ENCODE results near the gene RAD51B.

RAD51B gene

DNA sequence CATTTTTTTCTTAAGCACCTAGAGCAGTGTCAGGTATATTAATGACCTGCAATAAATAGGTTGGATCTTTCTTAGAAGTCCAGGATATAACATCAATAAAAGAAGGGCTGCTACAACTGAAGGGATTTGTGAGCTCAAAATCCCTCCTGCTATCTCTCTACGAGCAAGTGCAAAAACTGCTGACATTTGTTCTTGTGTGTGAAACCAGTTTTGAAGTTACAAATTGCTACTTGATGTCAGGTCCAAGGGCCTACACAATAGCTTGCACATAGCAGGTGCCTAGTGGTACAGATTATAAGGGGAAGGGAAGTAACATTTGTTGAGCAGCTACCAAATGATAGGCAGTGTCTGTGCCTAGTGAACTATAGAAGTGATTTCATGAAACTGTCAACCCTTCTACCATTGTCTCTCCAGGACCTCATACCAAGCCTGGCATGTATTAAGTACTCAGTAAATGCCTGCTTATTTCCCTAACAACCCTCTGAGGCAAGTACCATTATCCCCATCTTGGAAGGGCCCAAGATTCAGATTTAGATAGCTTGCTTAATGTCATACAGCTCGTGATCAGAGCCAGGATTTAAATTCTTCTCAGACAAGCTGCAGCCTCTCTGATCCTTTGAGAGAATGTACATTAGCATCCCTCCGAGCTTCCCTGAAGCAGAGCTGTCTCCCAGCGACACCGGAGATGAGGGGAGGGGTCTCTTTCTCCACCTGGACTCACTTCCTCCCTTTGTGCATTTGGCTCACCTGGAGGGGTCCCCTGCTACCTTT lies 673.0 kb downstream of the RAD51B start:
- no peak for DNase-seq (ENCODE audit: low spot score)

DNA sequence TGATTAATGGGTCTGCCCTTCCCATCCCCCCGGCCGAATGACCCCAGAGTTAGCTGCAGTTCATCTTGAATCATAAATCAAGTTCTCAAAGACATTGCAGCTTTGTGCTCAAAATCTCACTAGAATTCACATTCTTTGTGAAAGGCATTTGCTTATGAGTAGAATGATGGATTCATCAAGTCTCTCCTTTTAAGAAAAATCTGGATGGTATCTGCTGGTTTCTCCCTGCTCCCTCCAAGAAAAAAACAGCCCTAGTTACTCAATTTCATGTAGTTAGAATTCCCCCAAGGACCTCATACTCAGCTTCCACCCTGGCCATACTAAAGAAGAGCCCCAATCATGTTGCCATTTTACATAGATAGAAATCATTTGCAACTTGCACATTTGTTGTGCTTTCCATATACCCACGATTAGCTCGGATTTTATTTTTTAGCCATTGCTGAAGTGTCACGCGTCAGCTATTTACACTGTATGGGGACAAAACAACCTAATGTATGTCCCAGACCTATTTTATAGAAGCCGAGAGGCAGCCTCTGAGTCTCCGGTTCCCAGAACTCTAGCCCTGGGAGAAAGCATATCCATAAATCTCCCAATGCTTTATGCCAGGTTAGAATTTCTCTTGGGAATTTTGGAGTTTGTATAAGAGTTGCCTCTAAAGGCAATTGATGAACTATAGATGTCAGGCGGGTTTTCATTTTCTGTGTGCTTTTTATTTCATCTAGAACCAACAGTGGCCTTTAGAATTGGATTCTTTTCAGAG lies 673.8 kb downstream of the RAD51B start:
- no peak for DNase-seq (ENCODE audit: low spot score)

DNA sequence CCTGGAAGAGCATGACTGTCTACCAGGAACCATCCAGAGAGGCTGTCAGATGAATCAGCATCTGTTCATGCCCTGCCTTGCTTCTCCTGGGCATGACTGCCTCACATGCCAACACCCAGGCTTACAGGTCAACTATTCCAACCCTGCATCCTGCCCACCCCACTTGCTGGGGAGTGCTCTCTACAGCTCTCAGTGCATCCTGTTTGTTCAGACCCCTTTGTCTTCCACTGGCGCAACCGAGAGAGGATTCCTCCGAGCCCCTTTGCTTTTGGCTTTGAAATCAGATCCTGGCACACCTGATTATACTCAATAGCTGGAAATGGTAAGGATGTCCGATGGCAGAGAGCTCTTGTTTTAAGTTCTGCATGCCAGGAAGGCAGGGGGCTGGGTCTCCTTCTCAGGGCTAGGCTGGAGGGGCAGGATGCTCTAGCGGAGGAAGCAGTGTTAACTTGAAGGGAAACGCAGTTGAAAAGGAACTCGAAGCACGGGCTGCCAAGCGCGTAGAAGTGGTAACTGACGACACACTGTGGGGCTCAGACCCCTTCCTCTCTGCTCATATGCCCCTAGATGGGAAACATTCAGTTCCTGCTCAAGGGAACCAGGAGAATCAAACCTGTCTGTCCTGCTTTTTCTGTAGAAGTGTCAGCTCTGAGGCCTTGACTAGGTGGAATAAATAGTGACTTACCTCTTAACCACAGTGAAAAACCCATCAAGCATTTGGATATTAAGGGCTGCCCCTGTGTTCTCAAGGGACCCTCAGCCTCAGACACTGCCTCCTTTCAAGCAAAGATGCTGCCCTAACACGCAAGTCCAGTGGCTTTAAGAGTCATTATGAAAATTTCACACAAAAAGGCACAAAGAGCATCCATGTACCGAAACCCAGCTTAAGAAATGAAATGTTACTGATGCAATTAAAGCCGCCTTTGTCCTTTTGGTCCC lies 675.8 kb downstream of the RAD51B start:
- DNase-seq (ENCODE audit: low spot score) = no peak

DNA sequence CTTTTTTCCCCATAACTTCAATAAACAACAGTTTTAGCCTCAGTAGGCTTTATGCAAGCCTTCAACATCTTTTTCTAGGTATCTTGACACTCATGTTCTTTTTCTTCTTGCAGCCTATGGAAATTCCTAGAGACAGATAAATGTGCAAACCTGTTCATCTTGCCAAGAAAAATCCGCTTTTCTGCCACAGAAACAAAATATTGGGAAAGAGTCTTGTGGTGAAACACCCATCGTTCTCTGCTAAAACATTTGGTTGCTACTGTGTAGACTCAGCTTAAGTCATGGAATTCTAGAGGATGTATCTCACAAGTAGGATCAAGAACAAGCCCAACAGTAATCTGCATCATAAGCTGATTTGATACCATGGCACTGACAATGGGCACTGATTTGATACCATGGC lies 677.4 kb downstream of the RAD51B start:
- DNase-seq (ENCODE audit: low spot score) = no peak

DNA sequence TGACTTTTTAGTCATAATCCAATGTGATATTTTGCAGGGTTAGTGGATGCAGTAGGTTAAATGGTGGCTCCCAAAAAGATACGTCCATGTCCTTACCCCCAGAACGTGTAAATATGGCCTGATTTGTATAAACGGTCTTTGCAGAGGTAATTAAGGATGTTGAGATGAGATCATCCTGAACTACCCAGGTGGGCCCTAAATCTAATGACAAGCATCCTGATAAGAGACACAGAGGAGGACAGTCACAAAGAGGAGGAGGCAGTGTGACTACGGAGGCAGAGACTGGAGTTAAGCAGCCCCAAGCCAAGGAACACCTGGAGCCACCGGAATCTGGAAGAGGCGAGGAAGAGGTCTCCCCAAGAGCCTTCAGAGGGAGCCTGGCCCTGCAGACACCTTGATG lies 679.9 kb downstream of the RAD51B start:
- DNase-seq (ENCODE audit: low spot score) = no peak

DNA sequence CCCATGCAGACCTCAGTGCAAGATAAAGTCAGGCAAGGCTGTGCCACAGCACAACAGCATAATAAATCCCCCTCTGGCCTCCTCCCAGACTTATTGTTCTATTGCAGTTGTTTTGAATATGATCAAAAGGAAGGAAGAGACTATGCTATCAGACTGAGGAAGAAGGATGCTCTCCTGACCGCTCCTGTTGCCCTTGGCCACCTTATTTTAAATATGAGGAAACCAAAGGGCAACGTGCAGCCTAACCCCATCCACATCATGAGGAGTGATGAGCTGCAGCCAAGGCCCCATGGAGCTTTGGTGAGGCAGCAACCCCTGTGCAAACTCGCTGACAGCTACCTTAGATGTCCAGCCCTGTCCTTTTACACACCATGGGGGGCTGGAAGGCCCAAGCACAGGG lies 681.6 kb downstream of the RAD51B start:
- DNase-seq (ENCODE audit: low spot score) = no peak

DNA sequence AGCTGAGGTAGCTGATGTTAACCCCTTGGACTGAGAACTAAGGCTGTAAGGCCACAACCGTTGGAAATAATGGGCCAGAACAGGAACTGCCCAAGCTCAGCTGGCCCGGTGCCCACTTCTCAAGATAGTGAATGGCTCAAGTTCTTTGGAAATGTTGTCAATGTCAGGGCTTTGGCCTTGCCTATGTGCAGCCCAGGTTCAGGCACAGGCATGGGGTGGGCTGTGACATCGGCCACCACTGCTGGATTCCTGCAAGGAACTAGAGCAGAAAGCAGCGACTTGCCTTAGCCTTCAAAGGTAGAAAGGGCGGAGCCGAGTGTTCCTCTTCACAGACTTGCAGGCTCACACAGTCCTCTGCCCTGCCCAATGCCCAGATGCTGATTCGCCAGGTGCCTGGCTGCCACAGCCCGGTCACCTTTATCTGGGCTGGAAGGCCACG lies 682.1 kb downstream of the RAD51B start:
- no peak for DNase-seq (ENCODE audit: low spot score)

DNA sequence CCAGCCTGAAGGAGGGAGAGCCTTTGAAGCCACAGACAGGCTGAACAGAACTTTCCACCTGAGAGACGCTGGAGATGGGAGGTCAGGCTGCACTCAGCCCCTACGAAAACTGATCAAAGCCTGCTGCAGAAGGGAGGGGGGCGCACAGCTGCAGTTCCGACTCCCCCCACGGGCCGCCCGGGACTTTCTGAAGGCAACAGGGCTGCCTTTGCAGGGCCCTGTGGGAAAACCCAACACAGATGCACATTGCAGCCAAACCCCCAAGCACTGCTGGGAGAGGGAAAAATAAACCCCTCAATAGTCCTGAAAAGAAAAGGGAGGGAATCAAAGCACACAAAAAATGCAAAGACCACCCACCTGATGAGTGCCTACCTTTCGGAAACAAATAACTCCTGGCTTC lies 682.7 kb downstream of the RAD51B start:
- DNase-seq (ENCODE audit: low spot score) = no peak

DNA sequence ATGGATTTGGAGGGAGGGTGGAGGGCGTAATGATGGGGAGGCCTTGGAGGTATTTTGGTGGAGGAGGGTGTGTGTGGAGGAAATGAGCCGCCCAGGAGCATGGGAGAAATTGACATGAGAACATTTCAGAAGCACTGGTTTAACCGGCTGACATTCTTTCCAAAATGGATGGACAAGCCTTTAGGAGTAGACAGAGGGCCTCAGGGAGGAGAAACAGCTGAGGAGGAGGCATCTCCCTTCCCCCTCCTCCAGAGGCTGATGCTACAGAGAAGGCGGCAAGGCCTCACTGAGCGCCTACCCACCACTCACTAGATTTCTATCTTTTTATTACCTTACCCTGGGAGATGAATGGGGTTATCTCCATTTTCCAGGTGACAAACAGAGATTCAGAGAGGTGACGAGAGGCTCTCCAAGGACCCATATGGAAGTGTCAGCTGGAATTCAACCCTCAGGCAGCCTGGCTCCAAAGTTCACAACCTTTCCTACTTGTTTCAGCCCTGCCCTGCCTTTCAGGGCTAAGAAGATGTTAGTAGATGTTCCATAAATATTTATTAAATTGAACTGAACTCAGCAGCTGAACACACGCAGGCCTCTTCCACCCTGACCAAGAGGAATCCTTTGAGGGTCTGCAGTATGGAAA lies 683.7 kb downstream of the RAD51B start:
- DNase-seq (ENCODE audit: low spot score) = no peak

DNA sequence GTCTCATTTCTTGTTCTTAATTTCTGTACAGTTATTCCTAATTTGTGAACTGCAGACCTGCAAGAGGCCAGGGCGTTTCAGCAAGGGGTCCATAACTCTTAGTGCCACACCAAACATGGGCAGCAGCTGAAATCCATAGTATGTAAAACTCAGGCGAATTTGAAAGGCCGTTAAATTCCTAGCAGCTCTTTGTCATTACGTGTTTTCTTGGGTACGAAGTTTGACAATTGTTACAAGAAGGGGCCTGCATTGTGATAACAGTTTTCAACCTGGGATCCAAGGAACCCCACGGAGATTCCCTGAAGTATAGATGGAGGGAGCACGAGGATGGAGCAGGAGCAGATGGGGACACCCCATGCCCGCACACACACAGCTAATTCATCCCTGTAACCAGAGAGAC lies 685.3 kb downstream of the RAD51B start:
- DNase-seq (ENCODE audit: low spot score) = no peak

DNA sequence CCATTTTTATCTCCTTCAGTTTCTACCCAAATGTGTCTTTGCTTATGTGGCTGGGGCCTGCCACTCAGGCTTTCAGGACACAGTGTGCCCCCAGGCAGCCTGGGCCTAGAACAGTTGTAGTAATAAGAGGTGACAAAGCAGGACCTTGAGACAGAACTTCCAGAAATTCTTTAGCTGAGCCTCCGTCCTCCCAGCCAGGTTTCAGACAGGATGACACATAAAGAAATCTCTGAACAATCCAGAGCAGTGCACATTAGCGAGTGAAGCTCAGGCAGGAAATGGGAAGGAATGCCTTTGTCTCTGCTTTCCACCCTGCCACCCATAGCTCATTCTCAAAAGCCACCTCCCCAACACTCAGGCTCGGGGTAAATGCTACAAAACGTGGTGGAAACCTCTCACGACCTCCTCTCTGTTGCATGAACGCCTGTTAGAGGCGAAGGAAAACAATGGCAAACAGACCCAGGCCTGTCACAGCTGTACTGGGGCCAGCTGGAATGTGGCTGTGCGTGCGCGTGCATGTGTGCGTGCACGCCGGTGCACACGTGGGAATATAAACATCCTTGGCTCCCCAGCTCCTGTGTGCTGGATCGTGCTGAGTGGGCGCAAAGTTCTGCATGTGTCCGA lies 686.6 kb downstream of the RAD51B start:
- no peak for DNase-seq (ENCODE audit: low spot score)

DNA sequence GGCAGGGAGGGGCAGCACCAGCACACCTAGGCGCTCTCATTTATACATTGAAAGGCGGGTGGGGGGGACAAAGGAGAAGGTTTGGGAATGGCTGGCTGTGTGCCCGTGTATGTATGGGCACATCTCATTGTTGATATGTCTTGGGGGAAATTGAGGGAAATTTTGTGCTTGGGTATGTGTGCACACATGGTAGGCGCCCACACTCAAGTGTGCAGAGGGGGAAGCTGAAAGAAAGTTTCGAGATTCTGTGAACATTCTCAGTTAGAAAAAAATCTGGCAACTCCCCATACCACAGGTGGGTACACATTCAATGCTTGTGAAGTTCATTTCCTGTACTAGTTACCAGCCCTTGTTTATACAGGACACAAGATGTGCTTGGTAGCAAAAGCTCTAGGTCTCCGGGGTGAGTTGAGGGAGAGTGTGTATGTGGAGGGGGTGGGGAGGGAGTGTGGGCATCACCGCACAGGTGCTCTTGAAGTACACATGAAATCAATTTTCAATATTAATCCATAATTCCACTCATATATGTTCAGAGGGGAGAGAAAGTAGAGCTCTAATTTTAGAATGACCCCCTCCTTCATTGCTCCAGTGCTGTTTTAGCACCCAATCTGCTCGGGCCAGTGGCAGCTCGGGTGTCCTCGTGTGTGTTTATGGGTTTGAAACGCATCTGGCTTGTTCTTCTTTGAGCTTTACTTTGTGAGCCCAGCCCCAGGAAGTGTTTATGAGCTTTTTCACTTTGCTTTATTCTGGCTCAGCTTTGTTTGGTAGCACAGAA lies 687.3 kb downstream of the RAD51B start:
- DNase-seq (ENCODE audit: low spot score) = no peak

DNA sequence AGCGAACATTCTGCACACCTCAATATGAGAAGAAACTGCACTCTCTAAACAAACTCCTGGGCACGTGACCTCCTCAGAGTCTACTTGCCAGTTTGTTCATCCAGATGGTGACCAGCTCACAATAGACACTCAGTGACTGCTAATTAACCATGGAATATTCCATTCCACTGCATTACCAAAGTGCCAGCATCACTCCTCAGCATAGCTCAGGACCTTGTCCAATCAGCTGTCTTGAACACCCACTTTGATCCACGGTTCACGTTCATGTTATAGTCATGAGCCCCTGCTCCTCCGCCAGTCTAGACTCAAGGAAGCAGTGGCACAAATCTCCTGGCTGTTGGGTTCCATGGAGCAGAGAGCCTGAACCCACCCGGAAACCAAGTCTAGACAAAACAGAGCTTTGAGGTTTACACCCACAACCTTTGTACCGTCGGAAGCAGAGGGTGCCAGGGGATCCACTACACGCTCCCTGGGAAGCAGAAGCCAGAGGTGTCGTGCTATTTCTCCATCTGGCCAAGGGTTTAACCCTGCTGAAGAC lies 688.0 kb downstream of the RAD51B start:
- no peak for DNase-seq (ENCODE audit: low spot score)

DNA sequence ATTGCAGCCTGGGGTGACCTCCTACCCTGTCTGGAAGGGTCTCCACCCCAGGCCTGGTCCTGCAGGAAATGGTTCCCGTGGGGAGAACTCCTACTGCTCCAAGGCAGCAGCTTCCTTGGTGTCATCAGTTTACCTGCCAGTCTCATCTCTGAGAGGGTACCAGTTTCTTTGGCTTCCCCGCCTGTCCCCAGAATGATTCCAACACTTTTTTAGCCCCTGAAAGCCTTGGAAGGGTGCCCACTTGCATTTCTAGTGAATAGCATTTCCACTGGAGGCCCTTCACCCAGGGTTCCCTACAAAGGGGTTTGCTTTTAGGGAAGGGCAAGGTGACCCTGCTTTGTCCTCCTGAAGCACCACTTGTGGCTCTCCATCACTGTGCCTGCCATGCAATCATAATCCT lies 689.0 kb downstream of the RAD51B start:
- no peak for DNase-seq (ENCODE audit: low spot score)

DNA sequence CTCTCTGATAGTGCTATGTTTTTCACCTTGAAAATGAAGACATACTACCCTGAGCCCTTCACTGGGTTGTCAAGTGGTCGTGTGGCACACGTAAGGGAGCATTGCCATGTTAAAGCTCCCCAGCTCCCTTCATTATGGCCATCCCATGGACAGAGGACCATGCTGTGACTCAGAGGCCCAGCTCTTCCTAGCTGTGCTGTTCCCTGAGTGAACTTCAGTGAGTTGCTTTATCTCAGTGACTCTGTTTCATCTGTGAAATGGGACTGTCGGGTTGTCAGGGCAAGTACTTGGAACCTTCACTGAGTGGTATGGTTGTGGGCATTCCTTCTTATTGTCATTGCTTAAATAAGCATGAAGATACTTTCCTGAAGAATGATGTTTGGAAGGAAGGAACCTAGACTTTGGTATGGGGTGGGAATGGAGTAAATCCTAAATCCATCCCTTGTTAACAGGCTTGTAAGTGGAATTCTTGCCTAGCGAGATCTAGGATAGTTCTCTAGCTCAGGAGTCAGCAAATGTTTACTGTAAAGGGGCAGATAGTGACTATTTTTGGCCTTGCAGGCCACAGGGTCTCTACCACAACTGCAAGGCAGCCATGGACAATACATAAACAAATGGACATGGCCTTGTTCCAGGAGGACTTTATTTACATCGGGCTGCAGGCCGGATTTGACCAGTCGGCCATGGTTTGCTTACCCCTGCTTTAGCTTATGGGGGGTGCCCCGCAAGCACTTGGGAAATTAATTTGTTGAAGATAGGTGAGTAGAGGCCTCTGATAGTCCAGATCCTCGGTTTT lies 689.8 kb downstream of the RAD51B start:
- DNase-seq (ENCODE audit: low spot score) = no peak

DNA sequence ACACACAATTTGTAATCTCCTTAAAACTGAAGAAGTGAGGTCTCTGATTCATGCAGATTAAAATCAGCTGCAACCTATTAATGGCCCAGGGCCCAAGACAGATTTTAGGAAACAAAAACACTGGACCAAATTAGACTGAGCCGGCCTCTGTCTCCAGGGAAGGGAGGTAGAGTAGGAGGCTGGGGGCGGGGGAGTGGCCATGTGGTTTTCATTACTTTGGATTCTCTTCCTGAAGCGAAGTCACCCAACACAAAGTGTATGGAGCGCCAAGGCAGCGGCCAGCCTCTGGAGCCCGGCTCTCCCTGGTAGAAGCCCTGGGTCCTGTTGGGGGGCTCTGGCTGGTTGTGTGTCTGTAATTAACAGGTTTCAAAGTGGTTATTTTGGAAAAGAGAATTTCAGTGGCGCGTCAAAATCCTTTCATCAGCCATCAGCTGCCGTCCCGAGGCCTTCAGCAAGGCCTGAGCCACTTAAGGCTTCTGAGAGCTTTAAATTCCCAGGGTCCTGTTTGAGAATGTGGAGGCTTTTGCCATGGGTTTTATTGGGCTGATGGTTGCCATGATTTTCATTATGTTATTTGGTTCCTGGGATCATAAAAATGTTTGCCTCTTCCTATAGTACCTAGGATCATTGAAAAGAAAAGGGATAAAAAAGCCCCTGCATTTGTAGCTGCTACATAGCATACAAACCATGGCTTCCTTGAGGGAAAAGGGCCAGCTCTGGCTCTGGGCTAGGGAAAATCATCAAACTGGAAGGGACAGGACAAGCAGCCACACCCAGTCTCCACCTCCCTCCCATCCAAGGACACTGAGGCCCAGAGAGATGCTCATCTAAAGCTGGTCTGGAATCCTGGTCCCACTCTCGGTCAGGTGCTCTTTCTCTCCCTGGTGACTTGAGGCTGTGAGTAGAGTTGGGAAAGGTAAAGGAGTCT lies 690.9 kb downstream of the RAD51B start:
- no peak for DNase-seq (ENCODE audit: low spot score)

DNA sequence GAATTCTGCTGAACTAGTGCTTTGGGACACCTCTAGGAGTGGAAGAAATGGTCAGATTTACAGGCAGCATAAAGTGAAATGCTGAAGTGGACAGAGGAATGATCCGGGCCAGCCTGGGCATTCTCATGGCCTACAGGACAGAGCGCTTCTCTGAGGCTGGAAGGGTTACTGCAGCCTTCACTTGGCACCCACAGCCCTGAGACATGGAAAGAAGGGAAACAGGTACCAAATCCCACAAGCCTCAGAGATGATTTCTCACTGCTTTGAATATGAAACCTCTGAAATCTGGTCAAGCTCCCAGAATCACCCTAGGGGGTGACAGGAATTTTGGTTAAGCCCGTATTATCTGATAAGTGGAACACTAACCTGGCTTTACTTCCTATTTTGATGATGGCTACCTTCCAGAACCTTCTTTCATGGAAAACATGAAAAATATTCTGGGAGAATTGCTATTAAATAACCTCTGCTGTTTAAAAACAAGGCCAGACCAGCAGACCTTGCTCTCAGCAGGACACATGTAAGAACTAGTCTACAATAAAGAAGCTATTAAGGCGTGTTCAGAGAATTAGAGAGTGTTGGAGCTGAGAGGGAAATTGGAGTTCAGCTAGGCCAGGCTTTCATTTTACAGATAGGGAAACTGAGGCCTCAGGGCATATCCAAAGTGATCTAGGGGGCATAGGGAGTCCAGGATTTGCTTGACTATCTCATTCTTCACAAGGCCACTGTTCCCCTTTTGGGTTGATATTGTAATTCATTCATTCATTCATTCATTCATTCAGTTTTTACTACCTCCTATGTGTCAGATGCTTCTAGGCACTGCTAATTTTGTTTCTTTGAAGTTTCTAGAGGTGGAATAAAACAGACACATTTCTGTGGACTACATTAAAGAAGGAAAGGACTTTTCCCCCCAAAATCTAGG lies 691.8 kb downstream of the RAD51B start:
- DNase-seq (ENCODE audit: low spot score) = no peak

Measured in RKO (cell line).